HEK293 (cell line): ENCODE results near the gene MFGE8.
A peak's percentile ranks its signal among the peaks of the same experiment; 100 is the strongest.

ENCODE experiments used
- CTCF ChIA-PET: fragments of 350-600 bp; formaldehyde crosslinking; extraction: SDS; loops from one replicate; lab custom pipeline; 2021; ENCODE audit warnings: antibody characterized with exemption; lab: Yijun Ruan, JAX
- POLR2A ChIA-PET: fragments of 300-600 bp; formaldehyde crosslinking; extraction: SDS; loops from one replicate; lab custom pipeline; 2020; ENCODE audit warnings: antibody characterized with exemption, inconsistent platforms; lab: Yijun Ruan, JAX
- H3K27ac ChIP-seq: fragments of 200-500 bp; sonication (Bioruptor generic); 2 replicates; pipeline ENCODE4 v1.5.1; 2014; ENCODE audit warnings: low read depth, low read length, control low read depth, inconsistent platforms; ENCODE audit errors: extremely low read depth
- H3K36me3 ChIP-seq, 2 experiments: fragments of 200-500 bp in 1 of 2; sonication (Bioruptor generic) in 1 of 2; 1 replicate in 1 of 2; 2 replicates in 1 of 2; pipeline ENCODE4 v1.5.1; 2014 to 2017; ENCODE audit warnings: inconsistent platforms in 2 of 2, low read length in 2 of 2; ENCODE audit not compliant: control insufficient read depth in 2 of 2, insufficient read depth in 1 of 2
- H3K4me1 ChIP-seq: fragments of 200-500 bp; sonication (Bioruptor generic); 2 replicates; pipeline ENCODE4 v1.5.1; 2014; ENCODE audit warnings: mild to moderate bottlenecking, low read length, inconsistent platforms; ENCODE audit not compliant: control insufficient read depth, insufficient read depth
- H3K4me3 ChIP-seq: 2 replicates; pipeline ENCODE4 v1.5.1; 2011; ENCODE audit warnings: low read depth, mild to moderate bottlenecking, control low read depth, low read length, moderate library complexity
- H3K9me3 ChIP-seq: fragments of 200-500 bp; sonication (Bioruptor generic); 2 replicates; pipeline ENCODE4 v1.5.1; 2014; ENCODE audit warnings: low read depth, low read length, inconsistent platforms; ENCODE audit not compliant: control insufficient read depth, insufficient read depth
- GLIS1 ChIP-seq: fragments of 450-650 bp; formaldehyde crosslinking; IDR thresholded peaks from 2 replicates; pipeline ENCODE4 v1.5.1; 2016; ENCODE audit warnings: missing biosample characterization, missing genetic modification characterization
- RBAK ChIP-seq: fragments of 450-650 bp; formaldehyde crosslinking; IDR thresholded peaks from 2 replicates; pipeline ENCODE4 v1.5.1; 2016; ENCODE audit warnings: missing biosample characterization, missing genetic modification characterization
- SALL2 ChIP-seq: fragments of 450-650 bp; formaldehyde crosslinking; IDR thresholded peaks from 2 replicates; pipeline ENCODE4 v1.5.0; 2017; ENCODE audit warnings: missing biosample characterization, mild to moderate bottlenecking, missing genetic modification characterization, borderline replicate concordance
- ZBTB48 ChIP-seq: fragments of 450-650 bp; formaldehyde crosslinking; IDR thresholded peaks from 2 replicates; pipeline ENCODE4 v1.5.1; 2016; ENCODE audit warnings: missing biosample characterization, missing genetic modification characterization
- ZNF157 ChIP-seq: fragments of 450-650 bp; formaldehyde crosslinking; IDR thresholded peaks from 2 replicates; pipeline ENCODE4 v1.5.1; 2016; ENCODE audit warnings: missing biosample characterization, missing genetic modification characterization
- ZNF23 ChIP-seq: fragments of 450-650 bp; formaldehyde crosslinking; IDR thresholded peaks from 2 replicates; pipeline ENCODE4 v1.5.1; 2016; ENCODE audit warnings: missing biosample characterization, missing genetic modification characterization, borderline replicate concordance
- ZNF239 ChIP-seq: fragments of 450-650 bp; formaldehyde crosslinking; IDR thresholded peaks from 2 replicates; pipeline ENCODE4 v1.5.1; 2016; ENCODE audit warnings: missing biosample characterization, missing genetic modification characterization
- ZNF514 ChIP-seq: fragments of 450-650 bp; formaldehyde crosslinking; IDR thresholded peaks from 2 replicates; pipeline ENCODE4 v1.5.1; 2016; ENCODE audit warnings: missing biosample characterization, missing genetic modification characterization
- TF ChIP-seq, protein P1 (sequence below): fragments of 450-650 bp; formaldehyde crosslinking; IDR thresholded peaks from 2 replicates; pipeline ENCODE4 v1.5.1; 2016; ENCODE audit warnings: missing biosample characterization, missing genetic modification characterization
- TF ChIP-seq, protein P2 (sequence below): fragments of 450-650 bp; formaldehyde crosslinking; IDR thresholded peaks from 2 replicates; pipeline ENCODE4 v1.5.1; 2017; ENCODE audit warnings: missing biosample characterization, missing genetic modification characterization

Gene MFGE8

DNA sequence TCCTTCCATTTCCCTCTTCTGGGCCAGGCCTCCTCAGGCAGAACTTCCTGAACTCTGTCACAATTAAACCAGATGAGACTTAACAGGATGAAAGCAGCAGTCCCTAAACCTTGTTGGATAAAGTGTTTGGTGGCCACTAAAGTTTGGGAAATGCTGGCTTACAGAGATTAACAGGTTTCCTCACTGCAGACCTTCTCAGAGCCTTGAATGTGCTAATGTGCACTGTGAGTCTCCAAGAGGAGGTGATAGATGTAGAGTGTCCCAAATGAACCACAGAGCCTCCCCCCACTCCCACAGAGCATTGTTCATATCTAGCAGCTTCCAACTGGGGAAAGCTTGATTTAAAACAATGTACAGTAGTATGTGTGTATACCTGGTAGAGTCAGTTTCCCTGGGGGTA, 60.7 kb downstream of the MFGE8 start:
- CTCF ChIA-PET = no interaction called here
- Histone ChIP-seq H3K4me1 (no peaks in the 10 kb centered on the region), H3K9me3 (no peaks in the 10 kb centered on the region; the same call in 1 of the 2 replicates), H3K27ac (no peak overlapping the region), H3K36me3 (no peaks in the 10 kb centered on the region), H3K4me3 (no peak overlapping the region)
- POLR2A ChIA-PET = no interaction called here
- no peak for TF ChIP-seq SALL2 (tag by site-specific recombination)
- peak; percentile 94 for TF ChIP-seq ZNF239 (tag by site-specific recombination)

DNA sequence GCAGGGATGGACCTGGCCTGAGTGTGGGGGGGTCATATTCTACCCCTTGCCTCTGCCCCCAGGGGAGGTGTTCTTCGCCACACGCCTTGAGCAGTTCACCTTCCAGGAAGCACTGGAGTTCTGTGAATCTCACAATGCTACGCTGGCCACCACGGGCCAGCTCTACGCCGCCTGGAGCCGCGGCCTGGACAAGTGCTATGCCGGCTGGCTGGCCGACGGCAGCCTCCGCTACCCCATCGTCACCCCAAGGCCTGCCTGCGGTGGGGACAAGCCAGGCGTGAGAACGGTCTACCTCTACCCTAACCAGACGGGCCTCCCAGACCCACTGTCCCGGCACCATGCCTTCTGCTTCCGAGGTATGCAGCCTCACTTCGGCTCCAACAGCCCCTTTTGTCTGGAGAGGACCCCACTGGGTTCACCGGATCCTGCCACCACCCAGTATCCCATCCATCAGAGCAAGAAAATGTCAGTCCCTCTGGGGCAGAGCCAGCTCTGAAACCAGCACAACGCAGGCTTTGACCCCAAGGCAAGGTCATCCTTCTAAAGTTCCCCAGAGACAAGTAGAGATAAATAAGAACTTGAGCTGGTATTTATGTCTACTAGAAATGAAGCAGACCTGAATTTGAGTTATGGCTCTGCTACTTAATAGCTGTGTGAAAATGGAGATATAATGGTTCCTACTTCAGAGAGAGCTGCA, 63.7 kb downstream of the MFGE8 start:
- TF ChIP-seq, protein P1, sequence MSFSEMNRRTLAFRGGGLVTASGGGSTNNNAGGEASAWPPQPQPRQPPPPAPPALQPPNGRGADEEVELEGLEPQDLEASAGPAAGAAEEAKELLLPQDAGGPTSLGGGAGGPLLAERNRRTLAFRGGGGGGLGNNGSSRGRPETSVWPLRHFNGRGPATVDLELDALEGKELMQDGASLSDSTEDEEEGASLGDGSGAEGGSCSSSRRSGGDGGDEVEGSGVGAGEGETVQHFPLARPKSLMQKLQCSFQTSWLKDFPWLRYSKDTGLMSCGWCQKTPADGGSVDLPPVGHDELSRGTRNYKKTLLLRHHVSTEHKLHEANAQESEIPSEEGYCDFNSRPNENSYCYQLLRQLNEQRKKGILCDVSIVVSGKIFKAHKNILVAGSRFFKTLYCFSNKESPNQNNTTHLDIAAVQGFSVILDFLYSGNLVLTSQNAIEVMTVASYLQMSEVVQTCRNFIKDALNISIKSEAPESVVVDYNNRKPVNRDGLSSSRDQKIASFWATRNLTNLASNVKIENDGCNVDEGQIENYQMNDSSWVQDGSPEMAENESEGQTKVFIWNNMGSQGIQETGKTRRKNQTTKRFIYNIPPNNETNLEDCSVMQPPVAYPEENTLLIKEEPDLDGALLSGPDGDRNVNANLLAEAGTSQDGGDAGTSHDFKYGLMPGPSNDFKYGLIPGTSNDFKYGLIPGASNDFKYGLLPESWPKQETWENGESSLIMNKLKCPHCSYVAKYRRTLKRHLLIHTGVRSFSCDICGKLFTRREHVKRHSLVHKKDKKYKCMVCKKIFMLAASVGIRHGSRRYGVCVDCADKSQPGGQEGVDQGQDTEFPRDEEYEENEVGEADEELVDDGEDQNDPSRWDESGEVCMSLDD (tag by site-specific recombination) = no peak
- no peak for TF ChIP-seq ZBTB48
- TF ChIP-seq RBAK (tag by site-specific recombination) = no peak
- TF ChIP-seq, protein P2, sequence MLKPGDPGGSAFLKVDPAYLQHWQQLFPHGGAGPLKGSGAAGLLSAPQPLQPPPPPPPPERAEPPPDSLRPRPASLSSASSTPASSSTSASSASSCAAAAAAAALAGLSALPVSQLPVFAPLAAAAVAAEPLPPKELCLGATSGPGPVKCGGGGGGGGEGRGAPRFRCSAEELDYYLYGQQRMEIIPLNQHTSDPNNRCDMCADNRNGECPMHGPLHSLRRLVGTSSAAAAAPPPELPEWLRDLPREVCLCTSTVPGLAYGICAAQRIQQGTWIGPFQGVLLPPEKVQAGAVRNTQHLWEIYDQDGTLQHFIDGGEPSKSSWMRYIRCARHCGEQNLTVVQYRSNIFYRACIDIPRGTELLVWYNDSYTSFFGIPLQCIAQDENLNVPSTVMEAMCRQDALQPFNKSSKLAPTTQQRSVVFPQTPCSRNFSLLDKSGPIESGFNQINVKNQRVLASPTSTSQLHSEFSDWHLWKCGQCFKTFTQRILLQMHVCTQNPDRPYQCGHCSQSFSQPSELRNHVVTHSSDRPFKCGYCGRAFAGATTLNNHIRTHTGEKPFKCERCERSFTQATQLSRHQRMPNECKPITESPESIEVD = peak; percentile 44; the same call in 1 of the 2 replicates
- no peak for TF ChIP-seq ZNF23 (tag by site-specific recombination)
- TF ChIP-seq GLIS1 (tag by site-specific recombination) = no peak
- TF ChIP-seq ZNF157 (tag by site-specific recombination) = no peak
- TF ChIP-seq ZNF514 (tag by site-specific recombination) = no peak
- ChIA-PET POLR2A (no interaction called here), CTCF (interaction anchor here (0.7 to 0.9 kb wide), 2 partner anchors 15 to 415 kb away, joined by 3 to 4 read pairs; no protein-coding TSS in a partner anchor)
- Histone ChIP-seq H3K27ac (no peak overlapping the region), H3K9me3 (no peaks in the 10 kb centered on the region; the same call in 1 of the 2 replicates), H3K4me3 (no peak overlapping the region), H3K4me1 (no peaks in the 10 kb centered on the region), H3K36me3 (no peaks in the 10 kb centered on the region)
